ENCODE data around the gene LYL1. TPM values are rescaled to one million over a fixed set of nuclear protein-coding genes. Genes with fewer than 3 reads are reported as not detected.

The LYL1 gene
- total and polyA plus RNA-seq, 9 of the 15 experiments (the other 6 are each of a cell fraction or from before 2014, with no cell fraction given): 1.3 to 266 (median 34.0) TPM

GRCh38 chr19:13062317-13062716, 40.3 kb downstream of the LYL1 start:
- no peaks in the 10 kb centered on the region for H3K27me3 ChIP-seq (ENCODE audit: control insufficient read depth in 2 of 2, insufficient read depth in 2 of 2, low read length in 2 of 2)
- no peak for ATAC-seq
- POLR2A ChIA-PET: interaction anchor here (1.1 kb wide), 1 partner anchor 97 kb away, joined by 3 read pairs; no protein-coding TSS in a partner anchor
- BruUV-seq (replicated peaks): no TSS peak
- H3K9me1 ChIP-seq (ENCODE audit: control insufficient read depth, insufficient read depth, low read length): no peaks in the 10 kb centered on the region
- in situ Hi-C loops (cut with MboI): no loop called here
- H3K79me2 ChIP-seq (ENCODE audit: control insufficient read depth, insufficient read depth, low read length): peaks cover 8% of the 10 kb centered on the region; the same call in 2 of the 3 replicates
- no peaks in the 10 kb centered on the region for H3K9me3 ChIP-seq (replicated peaks; ENCODE audit: control insufficient read depth, insufficient read depth, low read depth, low read length)
- H3K27ac ChIP-seq (ENCODE audit: extremely low read depth, low read depth, low read length): no peak overlapping the region
- no peak for DNase-seq (ENCODE audit: extremely low read depth in 1 of 4, low spot score in 3 of 4)
- H3K4me1 ChIP-seq (replicated peaks in 1 of 2; ENCODE audit: control insufficient read depth in 2 of 2, insufficient read depth in 2 of 2, low read length in 2 of 2): peaks cover 17 to 69% of the 10 kb centered on the region in 2 experiments; a peak in 4 of 5 replicates
- H2AFZ ChIP-seq (ENCODE audit: low read depth, low read length): no peak overlapping the region
- peak overlapping the region in 1 of 2 experiments; percentile 69; a peak in 1 of 4 replicates for H3K9ac ChIP-seq (ENCODE audit: insufficient read depth in 1 of 2, low read depth in 2 of 2, low read length in 2 of 2)
- no peak overlapping the region for H3K4me2 ChIP-seq (ENCODE audit: insufficient read depth, low read length)
- intact Hi-C loops (cut with micrococcal nuclease): no loop called here
- FAIRE-seq: no peak
- H3K36me3 ChIP-seq (ENCODE audit: control insufficient read depth, insufficient read depth, low read length): no peaks in the 10 kb centered on the region
- no peak overlapping the region for H3K4me3 ChIP-seq
- TF ChIP-seq CBFA2T3 (IDR thresholded peaks at IDR 0.05): peak; percentile 15
- peak; percentile 59 for TF ChIP-seq ZNF316 (IDR thresholded peaks at IDR 0.05)
- no peak for TF ChIP-seq ZNF695 (CRISPR knock-in tag; IDR thresholded peaks at IDR 0.05)
- CTCF ChIA-PET (ENCODE audit: low intra/inter-chr PET ratio): interaction anchor here (1.2 to 2.7 kb wide), 3 partner anchors 78 to 97 kb away, joined by 3 to 15 read pairs (median 14); no protein-coding TSS in a partner anchor
- peaks cover 18% of the 10 kb centered on the region; the same call in 1 of the 2 replicates for H4K20me1 ChIP-seq (replicated peaks; ENCODE audit: control insufficient read depth, insufficient read depth, low read length)

- peak; percentile 98 for ATAC-seq
- H3K9me1 ChIP-seq (ENCODE audit: control insufficient read depth, insufficient read depth, low read length): no peaks in the 10 kb centered on the region
- 10% methylated on average over 36 of the region's 40 CpGs for WGBS (ENCODE audit: insufficient coverage, low coverage, missing lambda C conversion rate)
- ChIA-PET CTCF (ENCODE audit: low intra/inter-chr PET ratio) (interaction anchor here (1.2 to 2.7 kb wide), 3 partner anchors 77 to 96 kb away, joined by 3 to 15 read pairs (median 14); no protein-coding TSS in a partner anchor), POLR2A (interaction anchor here (0.7 to 1.2 kb wide), 11 partner anchors 9 to 1700 kb away, joined by 3 to 14 read pairs (median 3); no protein-coding TSS in a partner anchor)
- intact Hi-C loops (cut with micrococcal nuclease): loop anchor here (1.0 kb wide), 1 partner anchor 78 kb away; no protein-coding TSS in a partner anchor
- H3K27me3 ChIP-seq (ENCODE audit: control insufficient read depth in 2 of 2, insufficient read depth in 2 of 2, low read length in 2 of 2): no peaks in the 10 kb centered on the region
- peak overlapping the region; percentile 24 to 86; a peak in 2 of 4 replicates for H3K9ac ChIP-seq (ENCODE audit: insufficient read depth in 1 of 2, low read depth in 2 of 2, low read length in 2 of 2)
- peak overlapping the region; percentile 70 for H3K4me2 ChIP-seq (ENCODE audit: insufficient read depth, low read length)
- peak; percentile 84 to 89 (median 88) for DNase-seq (ENCODE audit: extremely low read depth in 1 of 4, low spot score in 3 of 4)
- no peak overlapping the region for H3K27ac ChIP-seq (ENCODE audit: extremely low read depth, low read depth, low read length)
- peak overlapping the region; percentile 12; the same call in 1 of the 2 replicates for H3K4me3 ChIP-seq
- H3K9me3 ChIP-seq (replicated peaks; ENCODE audit: control insufficient read depth, insufficient read depth, low read depth, low read length): no peaks in the 10 kb centered on the region
- no TSS peak for BruUV-seq (replicated peaks)
- peaks cover 18% of the 10 kb centered on the region; the same call in 1 of the 2 replicates for H4K20me1 ChIP-seq (replicated peaks; ENCODE audit: control insufficient read depth, insufficient read depth, low read length)
- H3K4me1 ChIP-seq (replicated peaks in 1 of 2; ENCODE audit: control insufficient read depth in 2 of 2, insufficient read depth in 2 of 2, low read length in 2 of 2): peaks cover 17 to 62% of the 10 kb centered on the region in 2 experiments; a peak in 4 of 5 replicates
- peaks cover 8% of the 10 kb centered on the region; the same call in 2 of the 3 replicates for H3K79me2 ChIP-seq (ENCODE audit: control insufficient read depth, insufficient read depth, low read length)
- H3K36me3 ChIP-seq (ENCODE audit: control insufficient read depth, insufficient read depth, low read length): no peaks in the 10 kb centered on the region
- peak overlapping the region; percentile 71 for H2AFZ ChIP-seq (ENCODE audit: low read depth, low read length)
- peak; percentile 93 for FAIRE-seq
- in situ Hi-C loops (cut with MboI): no loop called here
- TF ChIP-seq KAT7 (CRISPR knock-in tag; IDR thresholded peaks at IDR 0.05; ENCODE audit: borderline replicate concordance): peak; percentile 52; the same call in 1 of the 2 replicates
- TF ChIP-seq PHF8 (IDR thresholded peaks at IDR 0.05; ENCODE audit: borderline replicate concordance, low read length): peak; percentile 6; the same call in 1 of the 2 replicates
- 0 out of 2 replicates have a peak, but pooled peaks have one; percentile 18 for TF ChIP-seq CREB1 (IDR thresholded peaks at IDR 0.05)
- TF ChIP-seq CREB1 (CRISPR knock-in tag; IDR thresholded peaks at IDR 0.05): peak; percentile 46; the same call in 1 of the 2 replicates
- peak; percentile 76 for TF ChIP-seq DEAF1 (CRISPR knock-in tag; IDR thresholded peaks at IDR 0.05)
- TF ChIP-seq JUND (IDR thresholded peaks at IDR 0.05; ENCODE audit: borderline replicate concordance, low read depth, low read length): 0 out of 2 replicates have a peak, but pooled peaks have one; percentile 5
- no peak for TF ChIP-seq JUND (tag; IDR thresholded peaks at IDR 0.05; ENCODE audit: borderline replicate concordance, low read depth, low read length)
These were observed 41.4 kb downstream of the LYL1 start for GRCh38 chr19:13060964-13061927.

All from K562 (cell line).